Osteocyte (in vitro differentiated cells): ENCODE results near the gene ASTN2. TPM values are rescaled to one million over a fixed set of nuclear protein-coding genes. Genes with fewer than 3 reads are reported as not detected.
A peak's percentile ranks its signal among the peaks of the same experiment; 100 is the strongest.

Source experiments
- DNase-seq: peaks from one replicate; pipeline ENCODE4 v3.0.0; 2021; ENCODE audit warnings: mixed read lengths; ENCODE audit not compliant: unreplicated experiment; ENCODE audit errors: extremely low spot score
- H3K27ac Mint-ChIP-seq: one replicate; pipeline ENCODE4 v1.8.0; 2021; ENCODE audit warnings: mild to moderate bottlenecking, mixed read lengths; ENCODE audit not compliant: unreplicated experiment
- H3K27me3 Mint-ChIP-seq: one replicate; pipeline ENCODE4 v1.8.0; 2021; ENCODE audit warnings: mixed read lengths; ENCODE audit not compliant: unreplicated experiment
- H3K36me3 Mint-ChIP-seq: one replicate; pipeline ENCODE4 v1.8.0; 2021; ENCODE audit warnings: mixed read lengths; ENCODE audit not compliant: unreplicated experiment
- H3K4me1 Mint-ChIP-seq: one replicate; pipeline ENCODE4 v1.8.0; 2021; ENCODE audit warnings: mixed read lengths; ENCODE audit not compliant: unreplicated experiment
- H3K4me3 Mint-ChIP-seq: one replicate; pipeline ENCODE4 v1.8.0; 2021; ENCODE audit warnings: mild to moderate bottlenecking, moderate library complexity, mixed read lengths; ENCODE audit not compliant: unreplicated experiment
- H3K9me3 Mint-ChIP-seq: one replicate; pipeline ENCODE4 v1.8.0; 2021; ENCODE audit warnings: mixed read lengths; ENCODE audit not compliant: unreplicated experiment
- total RNA-seq: library from RNA; stranded (reverse); gene quantifications from 2 replicates; pipeline ENCODE4 v1.2.1, GENCODE V29; 2021
- TF ChIP-seq, protein P1 (sequence below): fragments of 200-600 bp; sonication (generic); IDR thresholded peaks from 2 replicates; pipeline ENCODE4 v1.5.0; 2021; ENCODE audit warnings: antibody characterized with exemption, mild to moderate bottlenecking, moderate library complexity

Gene ASTN2
- total RNA-seq, 1 donor from 2014 or later = 2.3 TPM

GRCh38 chr9:116687754-116688135 is 727.1 kb downstream of the ASTN2 start:
- TF ChIP-seq, protein P1, sequence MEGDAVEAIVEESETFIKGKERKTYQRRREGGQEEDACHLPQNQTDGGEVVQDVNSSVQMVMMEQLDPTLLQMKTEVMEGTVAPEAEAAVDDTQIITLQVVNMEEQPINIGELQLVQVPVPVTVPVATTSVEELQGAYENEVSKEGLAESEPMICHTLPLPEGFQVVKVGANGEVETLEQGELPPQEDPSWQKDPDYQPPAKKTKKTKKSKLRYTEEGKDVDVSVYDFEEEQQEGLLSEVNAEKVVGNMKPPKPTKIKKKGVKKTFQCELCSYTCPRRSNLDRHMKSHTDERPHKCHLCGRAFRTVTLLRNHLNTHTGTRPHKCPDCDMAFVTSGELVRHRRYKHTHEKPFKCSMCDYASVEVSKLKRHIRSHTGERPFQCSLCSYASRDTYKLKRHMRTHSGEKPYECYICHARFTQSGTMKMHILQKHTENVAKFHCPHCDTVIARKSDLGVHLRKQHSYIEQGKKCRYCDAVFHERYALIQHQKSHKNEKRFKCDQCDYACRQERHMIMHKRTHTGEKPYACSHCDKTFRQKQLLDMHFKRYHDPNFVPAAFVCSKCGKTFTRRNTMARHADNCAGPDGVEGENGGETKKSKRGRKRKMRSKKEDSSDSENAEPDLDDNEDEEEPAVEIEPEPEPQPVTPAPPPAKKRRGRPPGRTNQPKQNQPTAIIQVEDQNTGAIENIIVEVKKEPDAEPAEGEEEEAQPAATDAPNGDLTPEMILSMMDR = no peak
- Mint-ChIP-seq H3K27ac (peak overlapping the region; percentile 65), H3K36me3 (no peaks in the 10 kb centered on the region), H3K4me1 (peaks cover 55% of the 10 kb centered on the region), H3K4me3 (peak overlapping the region; percentile 93), H3K9me3 (peaks cover 4% of the 10 kb centered on the region), H3K27me3 (no peaks in the 10 kb centered on the region)
- DNase-seq = no peak

DNA sequence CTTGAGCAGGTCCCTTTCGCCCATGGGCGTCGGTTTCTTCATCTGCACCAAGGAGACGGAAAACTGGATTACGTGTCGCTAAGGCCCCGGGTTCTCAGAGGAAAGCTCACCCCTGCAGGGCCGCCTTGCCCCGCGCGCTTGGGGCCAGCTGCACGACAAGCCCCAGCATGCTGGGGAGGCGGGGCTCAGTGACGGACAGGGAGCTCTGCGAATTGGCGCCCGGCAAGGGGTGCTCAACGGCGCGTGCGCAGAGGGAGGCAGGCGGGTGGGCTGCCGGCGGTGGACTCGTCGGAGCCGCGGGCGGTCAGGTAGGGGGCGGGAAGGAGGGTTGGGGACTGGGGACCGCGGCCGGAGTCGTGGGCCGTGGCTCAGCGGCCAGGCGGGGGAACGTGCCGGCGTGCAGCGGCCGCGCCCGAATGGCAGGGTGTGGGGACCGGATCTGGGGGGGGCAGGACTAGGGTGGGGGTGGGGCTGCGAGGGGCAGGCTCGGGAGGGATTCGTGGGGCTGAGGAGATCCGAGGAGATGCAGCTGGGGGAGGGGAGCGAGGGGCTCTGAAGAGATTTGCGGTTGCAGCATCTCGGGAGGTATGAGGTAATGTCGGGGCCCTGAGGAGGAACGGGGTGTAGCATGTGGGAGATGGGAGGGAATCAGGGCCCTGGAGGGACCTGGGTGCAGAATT is 727.6 kb downstream of the ASTN2 start, which contains the start of gene TRIM32:
Gene TRIM32, plus strand, starts transcription at position 232 of the 680 bp plus-strand sequence. CDS start 10,438 bp downstream, outside the sequence.
- DNase-seq = peak; percentile 97
- Mint-ChIP-seq H3K27me3 (no peaks in the 10 kb centered on the region), H3K36me3 (no peaks in the 10 kb centered on the region), H3K27ac (peak within 1 kb of the TSS; percentile 65), H3K9me3 (peaks cover 4% of the 10 kb centered on the region), H3K4me3 (peak within 1 kb of the TSS; percentile 93), H3K4me1 (peaks cover 50% of the 10 kb centered on the region)
- TF ChIP-seq, protein P1 = no peak

DNA sequence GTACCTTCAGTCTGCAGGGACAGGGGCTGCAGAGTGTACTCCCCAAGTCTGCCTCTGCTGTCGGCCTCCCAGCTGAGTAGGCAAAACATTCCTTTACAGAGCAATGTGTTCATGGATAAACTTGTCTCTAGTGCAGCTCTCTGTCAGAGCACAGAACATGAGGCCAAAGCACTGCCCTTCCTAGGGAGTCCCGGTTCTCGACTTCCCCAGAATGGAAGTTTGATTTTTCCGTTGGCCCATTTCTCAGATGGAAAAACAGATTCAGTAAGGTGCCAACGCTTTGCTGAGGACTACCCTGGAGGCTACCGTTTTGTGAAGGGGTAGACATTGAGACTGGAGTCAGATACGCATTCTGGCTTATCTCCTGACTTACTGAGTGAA is 728.2 kb downstream of the ASTN2 start:
- Mint-ChIP-seq H3K27me3 (no peaks in the 10 kb centered on the region), H3K36me3 (no peaks in the 10 kb centered on the region), H3K4me3 (peak overlapping the region; percentile 93), H3K9me3 (peaks cover 4% of the 10 kb centered on the region), H3K4me1 (peaks cover 46% of the 10 kb centered on the region), H3K27ac (peak overlapping the region; percentile 65)
- TF ChIP-seq, protein P1 = no peak
- DNase-seq = no peak

DNA sequence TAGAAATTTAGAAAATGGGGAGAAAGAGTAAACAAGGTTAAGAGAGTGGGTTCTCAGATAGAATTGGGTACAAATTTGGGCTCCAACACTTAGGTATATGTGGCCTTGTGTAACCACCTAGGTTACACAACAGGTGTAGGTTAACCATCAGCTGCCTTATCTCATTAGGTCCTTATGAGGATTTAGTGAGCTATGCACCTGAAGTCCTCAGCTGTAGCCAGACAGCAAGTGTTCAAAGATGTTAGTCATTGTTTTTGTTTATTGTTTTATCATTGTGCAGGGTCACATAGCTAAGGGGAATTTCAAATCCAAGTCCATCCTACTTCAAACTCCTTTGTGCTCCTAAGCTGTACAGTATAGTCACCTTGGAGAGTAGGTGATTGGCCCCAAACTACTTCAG is 728.7 kb downstream of the ASTN2 start:
- DNase-seq = no peak
- Mint-ChIP-seq H3K4me3 (peak overlapping the region; percentile 93), H3K27me3 (no peaks in the 10 kb centered on the region), H3K9me3 (peaks cover 4% of the 10 kb centered on the region), H3K4me1 (peaks cover 41% of the 10 kb centered on the region), H3K27ac (peak overlapping the region; percentile 65), H3K36me3 (no peaks in the 10 kb centered on the region)
- TF ChIP-seq, protein P1 = no peak

GRCh38 chr9:116685166-116685565 is 729.7 kb downstream of the ASTN2 start:
- H3K4me1 Mint-ChIP-seq = peaks cover 33% of the 10 kb centered on the region
- TF ChIP-seq, protein P1 = no peak
- H3K4me3 Mint-ChIP-seq = no peak overlapping the region
- H3K27ac Mint-ChIP-seq = no peak overlapping the region
- H3K27me3 Mint-ChIP-seq = no peaks in the 10 kb centered on the region
- no peaks in the 10 kb centered on the region for H3K36me3 Mint-ChIP-seq
- peaks cover 4% of the 10 kb centered on the region for H3K9me3 Mint-ChIP-seq
- no peak for DNase-seq
